Heart right ventricle (tissue), 16 donors: ENCODE results near the gene LPP. TPM values are rescaled to one million over a fixed set of nuclear protein-coding genes. Genes with fewer than 3 reads are reported as not detected.

ENCODE experiments used
- ATAC-seq, 8 donors: fragments of 200-7000 bp; cut with Tn5 transposase; one replicate each; pipeline ENCODE4 v1.9.1; 2020; ENCODE audit warnings: mild to moderate bottlenecking in 8 of 8, moderate library complexity in 8 of 8, moderate number of reproducible peaks in 1 of 8
- DNase-seq, 2 donors: peaks; one replicate each; pipeline ENCODE4 v3.0.0-alpha.2; 2020
- H3K27ac ChIP-seq, 10 donors: fragments of 200-600 bp; sonication (generic) in 2 of 10; one replicate each; pipeline versions ENCODE4 v1.5.0 to v1.8.0; 2020 to 2022; ENCODE audit warnings: mild to moderate bottlenecking in 3 of 10
- H3K27me3 ChIP-seq, 7 donors: fragments of 200-600 bp; one replicate each; pipeline ENCODE4 v1.8.0; 2021 to 2022; ENCODE audit warnings: mild to moderate bottlenecking in 2 of 7
- H3K36me3 ChIP-seq, 9 donors: fragments of 200-600 bp; sonication (generic) in 1 of 9; one replicate each; pipeline versions ENCODE4 v1.5.0 to v1.8.0; 2020 to 2022; ENCODE audit warnings: mild to moderate bottlenecking in 2 of 9
- H3K4me1 ChIP-seq, 9 donors: fragments of 200-600 bp; sonication (generic) in 1 of 9; one replicate each; pipeline versions ENCODE4 v1.5.0 to v1.8.0; 2020 to 2022; ENCODE audit warnings: mild to moderate bottlenecking in 4 of 9
- H3K4me3 ChIP-seq, 10 donors: fragments of 200-600 bp; sonication (generic) in 2 of 10; one replicate each; pipeline versions ENCODE4 v1.5.0 to v1.8.0; 2020 to 2022; ENCODE audit warnings: mild to moderate bottlenecking in 7 of 10, moderate library complexity in 2 of 10
- H3K9me3 ChIP-seq, 11 donors: fragments of 200-600 bp in 10 of 11; sonication (generic) in 2 of 11; one replicate each; pipeline versions ENCODE4 v1.5.0 to v1.8.0; 2013 to 2022; ENCODE audit warnings: mild to moderate bottlenecking in 2 of 11, control low read depth in 1 of 11, moderate library complexity in 1 of 11
- WGBS, 2 donors: extraction: QIAGEN DNeasy Blood & Tissue Kit; methylation state at CpG; one replicate each; pipeline ENCODE4 v1.1.7; 2013; ENCODE audit warnings: inconsistent platforms in 1 of 2; 5-methylcytosine and 5-hydroxymethylcytosine counted together
- intact Hi-C, 10 donors: fragments of 100-400 bp; cut with DNase I; formaldehyde crosslinking; loops; one replicate each; pipeline versions ENCODE4 v1.11.1 to v1.14.2; 2022
- polyA plus RNA-seq, 2 donors: library from polyadenylated mRNA; stranded (reverse); fragments of 200-250 nt; gene quantifications; one replicate each; pipeline ENCODE4 v1.2.3, GENCODE V29; 2013
- total RNA-seq, 10 donors: library from RNA; stranded (reverse); fragmentation: NEBNext Ultra II Directional in 3 of 10; extraction: Animal tissue kit (Norgen Biotek cat#: 25700) in 3 of 10; gene quantifications; one replicate each; pipeline versions ENCODE4 v1.2.1 to v1.2.4, GENCODE V29; 2021 to 2023
- TF ChIP-seq, protein P1 (sequence below), 9 donors: fragments of 200-600 bp; sonication (generic) in 2 of 9; IDR thresholded peaks; one replicate each; pipeline versions ENCODE4 v1.5.0 to v1.8.0; 2021 to 2022; ENCODE audit warnings: antibody characterized with exemption in 9 of 9, mild to moderate bottlenecking in 5 of 9, moderate library complexity in 1 of 9
- donor health status: Arrhythmogenic right ventricular cardiomyopathy.
- donor health status: ischemic (EF 13 %, LVEDD 7.1; RV severe dilation, severe dysfunction).
- donor health status: healthy with polysubstance abuse.
- donor health status: DM: no; HTN: yes; CAD: no.
- donor health status: DM: no; HTN: no; CAD: no.
- donor health status: ischemic (EF 25% LVEDD 6.9; RV normal size, moderate dysfunction).
- donor health status: ischemic (EF 25% LVEDD 5.7; RV mildly dilated, moderate dysfunction).
- donor health status: healthy.
- donor health status: DM: yes; HTN: yes; CAD: no.
- donor health status: Ischemic cardiomyopathy.
- donor health status: ischemic (EF 35%, LVEDD 5.7; RV mildly dilated, moderate dysfunction).
- donor health status: nonischemic (EF 11% LVEDD 7.7; RV severe dilation, severe dysfunction).
- donor health status: DM: yes; HTN: yes; CAD: no.
- donor health status: PGD.
- donor health status: ischemic (EF 29% LVEDD 5.4; RV normal size, mild dysfunction).
- donor health status: nonischemic (EF 23%, LVEDD 6.1; RV moderate dilation, normal function).

Gene LPP
- total and polyA plus RNA-seq, 12 donors, result 8.5 to 188 (median 140) TPM

DNA sequence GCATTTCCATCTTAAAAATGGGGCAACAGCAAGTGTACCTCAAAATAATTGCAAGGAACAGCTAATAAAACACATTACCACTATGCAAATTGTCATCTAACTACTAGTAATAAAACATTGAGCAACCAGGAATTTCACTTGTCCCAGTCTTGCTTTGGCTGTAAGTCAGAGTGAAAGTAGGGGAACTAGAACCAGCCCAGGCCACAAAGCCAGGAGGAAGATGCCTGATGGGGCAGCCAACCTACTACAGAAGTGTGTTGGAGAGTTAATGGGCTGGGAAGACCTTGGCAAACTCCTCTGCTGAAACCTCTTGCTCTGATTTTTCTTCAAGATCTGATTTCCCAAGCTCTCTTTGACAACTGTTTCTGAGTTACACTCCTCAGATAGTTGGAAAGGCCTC lies 40.2 kb upstream of the LPP start:
- Histone ChIP-seq H3K4me3 (no peak overlapping the region), H3K27ac (no peak overlapping the region), H3K27me3 (no peaks in the 10 kb centered on the region), H3K36me3 (no peaks in the 10 kb centered on the region), H3K4me1 (peaks cover 0 to 19% (median 3%) of the 10 kb centered on the region in 9 donors), H3K9me3 (peaks cover 0 to 9% (median 0%) of the 10 kb centered on the region in 11 donors)
- DNase-seq, result no peak
- ATAC-seq, result no peak
- intact Hi-C loops, result no loop called here
- TF ChIP-seq, protein P1, sequence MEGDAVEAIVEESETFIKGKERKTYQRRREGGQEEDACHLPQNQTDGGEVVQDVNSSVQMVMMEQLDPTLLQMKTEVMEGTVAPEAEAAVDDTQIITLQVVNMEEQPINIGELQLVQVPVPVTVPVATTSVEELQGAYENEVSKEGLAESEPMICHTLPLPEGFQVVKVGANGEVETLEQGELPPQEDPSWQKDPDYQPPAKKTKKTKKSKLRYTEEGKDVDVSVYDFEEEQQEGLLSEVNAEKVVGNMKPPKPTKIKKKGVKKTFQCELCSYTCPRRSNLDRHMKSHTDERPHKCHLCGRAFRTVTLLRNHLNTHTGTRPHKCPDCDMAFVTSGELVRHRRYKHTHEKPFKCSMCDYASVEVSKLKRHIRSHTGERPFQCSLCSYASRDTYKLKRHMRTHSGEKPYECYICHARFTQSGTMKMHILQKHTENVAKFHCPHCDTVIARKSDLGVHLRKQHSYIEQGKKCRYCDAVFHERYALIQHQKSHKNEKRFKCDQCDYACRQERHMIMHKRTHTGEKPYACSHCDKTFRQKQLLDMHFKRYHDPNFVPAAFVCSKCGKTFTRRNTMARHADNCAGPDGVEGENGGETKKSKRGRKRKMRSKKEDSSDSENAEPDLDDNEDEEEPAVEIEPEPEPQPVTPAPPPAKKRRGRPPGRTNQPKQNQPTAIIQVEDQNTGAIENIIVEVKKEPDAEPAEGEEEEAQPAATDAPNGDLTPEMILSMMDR (IDR thresholded peaks at IDR 0.05), result no peak

DNA sequence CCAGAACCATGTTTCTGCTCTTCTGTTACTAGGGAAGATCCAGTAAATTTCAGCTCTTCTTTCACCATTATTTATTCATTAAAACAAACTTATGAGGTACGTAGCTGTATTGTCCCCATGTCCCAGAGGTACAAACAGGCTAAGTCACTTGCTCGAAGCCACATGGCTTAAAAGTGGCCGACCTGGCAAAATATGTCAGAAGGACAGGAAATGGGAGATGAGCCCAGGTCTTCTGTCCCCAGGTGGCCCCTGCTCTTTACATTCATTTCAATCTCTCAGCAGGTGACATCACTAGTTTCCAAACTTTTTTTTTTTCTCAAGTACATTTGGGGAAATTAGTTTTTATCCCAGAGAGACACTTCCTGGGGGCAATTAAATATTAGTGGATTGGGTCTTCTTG lies 34.1 kb upstream of the LPP start:
- intact Hi-C loops, result no loop called here
- no peaks in the 10 kb centered on the region for H3K36me3 ChIP-seq
- no peak for ATAC-seq
- H3K9me3 ChIP-seq, result peaks cover 0 to 9% (median 0%) of the 10 kb centered on the region in 11 donors
- DNase-seq, result no peak
- H3K4me3 ChIP-seq, result no peak overlapping the region
- H3K27me3 ChIP-seq, result no peaks in the 10 kb centered on the region
- peaks cover 0 to 21% (median 0%) of the 10 kb centered on the region in 9 donors for H3K4me1 ChIP-seq
- TF ChIP-seq, protein P1 (IDR thresholded peaks at IDR 0.05), result no peak
- 79 to 85% methylated on average over 3 of the region's 3 CpGs for WGBS, 2 donors
- H3K27ac ChIP-seq, result no peak overlapping the region

DNA sequence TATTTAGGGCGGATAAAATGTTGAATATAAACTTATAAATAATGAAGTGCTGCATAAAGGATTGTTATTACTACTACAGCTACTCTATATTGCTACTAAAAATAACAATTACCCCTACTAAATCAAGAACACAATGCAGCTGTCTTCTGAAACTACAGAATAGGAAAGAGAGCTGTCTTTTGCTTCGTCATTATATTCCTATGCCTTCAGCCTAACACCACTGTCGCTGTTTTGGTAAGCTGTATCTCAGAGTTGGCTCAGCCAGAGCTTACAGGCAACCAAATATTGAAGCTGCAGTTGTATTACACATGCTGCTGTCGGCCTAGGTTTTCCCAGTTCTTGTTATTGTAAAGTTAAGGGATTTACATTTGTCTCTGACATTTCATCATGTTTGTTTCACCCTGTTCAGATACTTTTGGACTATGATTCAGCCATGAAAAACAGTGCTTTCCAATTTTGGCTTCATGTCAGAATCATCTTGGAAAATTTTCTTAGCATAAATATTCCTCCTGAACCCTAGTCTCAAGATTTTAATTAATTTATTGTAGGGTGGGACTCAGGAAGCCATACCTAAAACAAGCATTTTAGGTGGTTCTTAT lies 31.3 kb upstream of the LPP start:
- Histone ChIP-seq H3K27me3 (no peaks in the 10 kb centered on the region), H3K36me3 (no peaks in the 10 kb centered on the region), H3K27ac (peak overlapping the region in 2 of 10 donors; percentile 25 to 67), H3K4me3 (no peak overlapping the region), H3K4me1 (peaks cover 0 to 24% (median 4%) of the 10 kb centered on the region in 9 donors), H3K9me3 (no peaks in the 10 kb centered on the region)
- intact Hi-C loops, result no loop called here
- DNase-seq, result no peak
- TF ChIP-seq, protein P1 (IDR thresholded peaks at IDR 0.05), result no peak
- no peak for ATAC-seq
- 78 to 92% methylated on average over 4 of the region's 4 CpGs for WGBS, 2 donors

DNA sequence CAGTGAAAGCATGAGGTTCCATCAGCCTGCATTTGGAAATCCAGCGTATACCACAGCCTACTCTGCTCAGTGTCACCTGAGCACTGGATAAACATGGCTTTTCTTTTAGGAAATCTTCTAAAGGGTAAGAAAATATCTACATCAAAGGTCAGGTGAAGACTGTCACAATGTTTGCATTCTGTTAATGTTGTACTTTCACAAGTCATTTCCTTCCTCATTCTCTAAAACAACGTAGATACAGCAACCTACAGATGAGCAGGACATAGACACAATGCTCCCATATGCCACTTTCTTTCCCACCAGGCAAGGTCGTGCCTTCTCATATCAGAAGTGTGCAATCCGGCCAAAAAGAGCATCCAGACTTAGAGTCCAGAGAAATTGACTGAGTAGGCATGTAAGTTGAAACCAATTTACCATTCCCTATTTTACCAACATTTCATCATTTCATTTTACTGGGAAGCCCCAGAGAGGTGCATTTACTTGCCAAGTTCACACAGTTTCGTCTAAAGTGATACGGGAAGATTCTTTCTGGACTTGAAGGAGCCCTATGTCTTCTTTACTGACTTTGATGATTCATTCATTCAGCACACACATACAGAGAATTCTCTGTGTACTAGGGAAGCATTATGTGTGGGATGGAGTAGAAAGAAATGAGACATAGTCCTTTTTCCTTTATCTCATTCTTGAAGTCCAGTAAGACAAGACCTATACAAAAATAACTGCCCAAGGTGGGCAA lies 30.6 kb upstream of the LPP start:
- no peaks in the 10 kb centered on the region for H3K36me3 ChIP-seq
- no peaks in the 10 kb centered on the region for H3K9me3 ChIP-seq
- H3K27ac ChIP-seq, result peak overlapping the region in 2 of 10 donors; percentile 25 to 67
- 69 to 77% methylated on average over 6 of the region's 6 CpGs for WGBS, 2 donors
- H3K4me3 ChIP-seq, result no peak overlapping the region
- TF ChIP-seq, protein P1 (IDR thresholded peaks at IDR 0.05), result no peak
- intact Hi-C loops, result no loop called here
- no peak for ATAC-seq
- H3K27me3 ChIP-seq, result no peaks in the 10 kb centered on the region
- no peak for DNase-seq
- H3K4me1 ChIP-seq, result peaks cover 0 to 24% (median 4%) of the 10 kb centered on the region in 9 donors
